Glutamatergic neuron (in vitro differentiated cells): ENCODE data around the gene RUNDC3A. TPM values are rescaled to one million over a fixed set of nuclear protein-coding genes. Genes with fewer than 3 reads are reported as not detected.
"Not testable (repeated sequence)": the region's sequence is repeated elsewhere in the genome, so short reads cannot be mapped to it uniquely, and the experiment has no call there.

Source experiments
- DNase-seq: peaks from one replicate; pipeline ENCODE4 v3.0.0; 2022
- H3K27ac Mint-ChIP-seq: one replicate; pipeline ENCODE4 v1.8.0; 2020; ENCODE audit warnings: mild to moderate bottlenecking, mixed read lengths, inconsistent platforms; ENCODE audit not compliant: unreplicated experiment
- H3K27me3 Mint-ChIP-seq: one replicate; pipeline ENCODE4 v1.8.0; 2020; ENCODE audit warnings: mild to moderate bottlenecking, moderate library complexity, mixed read lengths, inconsistent platforms; ENCODE audit not compliant: unreplicated experiment
- H3K36me3 Mint-ChIP-seq: one replicate; pipeline ENCODE4 v1.8.0; 2020; ENCODE audit warnings: mild to moderate bottlenecking, mixed read lengths, inconsistent platforms; ENCODE audit not compliant: unreplicated experiment
- H3K4me1 Mint-ChIP-seq: one replicate; pipeline ENCODE4 v1.8.0; 2020; ENCODE audit warnings: mild to moderate bottlenecking, low read depth, mixed read lengths, inconsistent platforms; ENCODE audit not compliant: unreplicated experiment
- H3K4me3 Mint-ChIP-seq: one replicate; pipeline ENCODE4 v1.8.0; 2020; ENCODE audit warnings: mild to moderate bottlenecking, mixed read lengths, inconsistent platforms; ENCODE audit not compliant: unreplicated experiment
- H3K9me3 Mint-ChIP-seq: one replicate; pipeline ENCODE4 v1.8.0; 2020; ENCODE audit warnings: mild to moderate bottlenecking, moderate library complexity, mixed read lengths, inconsistent platforms; ENCODE audit not compliant: unreplicated experiment
- total RNA-seq: library from RNA; stranded (reverse); fragmentation: NEBNext Ultra II Directional; extraction: Animal tissue kit (Norgen Biotek cat#: 25700); gene quantifications from one replicate; pipeline ENCODE4 v1.2.1, GENCODE V29; 2021; ENCODE audit not compliant: unreplicated experiment
- TF ChIP-seq, protein P1 (sequence below): fragments of 200-600 bp; sonication (generic); IDR thresholded peaks from one replicate; pipeline ENCODE4 v1.5.0; 2021; ENCODE audit not compliant: partially characterized antibody, unreplicated experiment

The RUNDC3A gene
- total RNA-seq, 1 donor from 2014 or later = 282 TPM

DNA sequence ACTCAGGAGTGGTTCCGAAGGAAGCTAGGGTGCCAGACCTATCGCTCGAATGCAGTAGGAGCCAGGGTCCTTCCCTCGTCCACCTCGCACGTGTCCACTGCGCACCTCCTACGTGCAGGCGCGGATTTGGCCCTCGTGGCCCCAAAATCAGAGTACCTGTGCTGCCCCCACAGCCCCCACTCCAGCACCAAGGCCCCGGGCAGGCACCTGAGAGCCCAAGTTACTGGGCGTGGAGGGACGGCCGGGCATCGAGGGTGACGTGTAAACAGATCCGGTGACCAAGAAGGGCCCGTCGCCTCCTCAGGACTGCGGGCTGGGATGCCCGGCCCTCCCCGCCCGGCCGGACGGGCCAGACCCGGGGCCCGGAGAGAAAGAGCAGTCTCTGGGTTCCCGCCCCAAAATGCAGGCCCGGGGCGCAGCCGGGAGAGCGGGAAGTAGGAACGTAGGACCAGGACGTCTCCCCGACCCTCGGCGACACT, 15.7 kb downstream of the RUNDC3A start:
- Mint-ChIP-seq H3K27ac (no peak overlapping the region), H3K27me3 (peaks cover 11% of the 10 kb centered on the region), H3K36me3 (no peaks in the 10 kb centered on the region), H3K4me1 (peaks cover 2% of the 10 kb centered on the region), H3K9me3 (peaks cover 13% of the 10 kb centered on the region), H3K4me3 (peak overlapping the region; percentile 88)
- TF ChIP-seq, protein P1, sequence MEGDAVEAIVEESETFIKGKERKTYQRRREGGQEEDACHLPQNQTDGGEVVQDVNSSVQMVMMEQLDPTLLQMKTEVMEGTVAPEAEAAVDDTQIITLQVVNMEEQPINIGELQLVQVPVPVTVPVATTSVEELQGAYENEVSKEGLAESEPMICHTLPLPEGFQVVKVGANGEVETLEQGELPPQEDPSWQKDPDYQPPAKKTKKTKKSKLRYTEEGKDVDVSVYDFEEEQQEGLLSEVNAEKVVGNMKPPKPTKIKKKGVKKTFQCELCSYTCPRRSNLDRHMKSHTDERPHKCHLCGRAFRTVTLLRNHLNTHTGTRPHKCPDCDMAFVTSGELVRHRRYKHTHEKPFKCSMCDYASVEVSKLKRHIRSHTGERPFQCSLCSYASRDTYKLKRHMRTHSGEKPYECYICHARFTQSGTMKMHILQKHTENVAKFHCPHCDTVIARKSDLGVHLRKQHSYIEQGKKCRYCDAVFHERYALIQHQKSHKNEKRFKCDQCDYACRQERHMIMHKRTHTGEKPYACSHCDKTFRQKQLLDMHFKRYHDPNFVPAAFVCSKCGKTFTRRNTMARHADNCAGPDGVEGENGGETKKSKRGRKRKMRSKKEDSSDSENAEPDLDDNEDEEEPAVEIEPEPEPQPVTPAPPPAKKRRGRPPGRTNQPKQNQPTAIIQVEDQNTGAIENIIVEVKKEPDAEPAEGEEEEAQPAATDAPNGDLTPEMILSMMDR = no peak
- DNase-seq = no peak

DNA sequence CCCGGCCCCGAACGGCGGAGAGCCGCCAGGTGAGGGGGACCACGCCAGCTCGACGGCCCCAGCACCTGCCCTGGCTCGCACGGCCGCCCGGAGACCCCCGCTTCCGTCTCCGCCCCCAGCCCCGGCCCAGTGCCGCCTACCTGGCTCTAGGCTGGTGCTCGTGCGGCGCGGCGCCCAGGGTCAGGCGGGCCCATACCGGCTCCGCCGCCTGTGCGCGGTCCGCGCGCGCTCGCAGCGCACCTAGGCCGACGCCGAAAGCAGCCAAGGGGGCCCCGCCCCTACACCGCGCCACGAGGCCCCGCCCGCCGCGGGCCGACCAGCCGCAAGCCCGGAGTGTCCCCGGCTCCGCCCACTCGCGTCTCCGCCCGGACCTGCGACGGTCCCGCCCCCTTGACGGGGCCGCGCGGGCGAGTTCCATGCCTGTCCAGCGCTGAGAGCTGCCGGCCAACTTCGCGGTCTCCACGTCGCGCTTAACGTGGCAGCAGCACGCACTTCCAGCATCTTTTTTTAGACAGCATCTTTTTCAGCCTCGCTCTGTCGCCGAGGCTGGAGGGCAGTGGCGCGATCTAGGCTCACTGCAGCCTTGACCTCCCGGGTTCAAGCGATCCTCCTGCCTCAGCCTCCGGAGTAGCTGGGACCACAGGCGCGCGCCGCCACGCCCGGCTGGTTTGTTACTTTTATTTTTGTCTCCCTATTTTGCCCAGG, 16.3 kb downstream of the RUNDC3A start, which contains the start of gene SLC25A39:
Gene SLC25A39, minus strand, starts transcription at position 253 of the 705 bp plus-strand sequence. CDS start 1,261 bp downstream, outside the sequence.
- peak; percentile 97 for DNase-seq
- peak within 1 kb of the TSS; percentile 3 for H3K27ac Mint-ChIP-seq
- peak within 1 kb of the TSS; percentile 88 for H3K4me3 Mint-ChIP-seq
- H3K27me3 Mint-ChIP-seq = peaks cover 11% of the 10 kb centered on the region
- H3K9me3 Mint-ChIP-seq = peaks cover 8% of the 10 kb centered on the region
- TF ChIP-seq, protein P1 = no peak
- peaks cover 2% of the 10 kb centered on the region for H3K4me1 Mint-ChIP-seq
- H3K36me3 Mint-ChIP-seq = no peaks in the 10 kb centered on the region

DNA sequence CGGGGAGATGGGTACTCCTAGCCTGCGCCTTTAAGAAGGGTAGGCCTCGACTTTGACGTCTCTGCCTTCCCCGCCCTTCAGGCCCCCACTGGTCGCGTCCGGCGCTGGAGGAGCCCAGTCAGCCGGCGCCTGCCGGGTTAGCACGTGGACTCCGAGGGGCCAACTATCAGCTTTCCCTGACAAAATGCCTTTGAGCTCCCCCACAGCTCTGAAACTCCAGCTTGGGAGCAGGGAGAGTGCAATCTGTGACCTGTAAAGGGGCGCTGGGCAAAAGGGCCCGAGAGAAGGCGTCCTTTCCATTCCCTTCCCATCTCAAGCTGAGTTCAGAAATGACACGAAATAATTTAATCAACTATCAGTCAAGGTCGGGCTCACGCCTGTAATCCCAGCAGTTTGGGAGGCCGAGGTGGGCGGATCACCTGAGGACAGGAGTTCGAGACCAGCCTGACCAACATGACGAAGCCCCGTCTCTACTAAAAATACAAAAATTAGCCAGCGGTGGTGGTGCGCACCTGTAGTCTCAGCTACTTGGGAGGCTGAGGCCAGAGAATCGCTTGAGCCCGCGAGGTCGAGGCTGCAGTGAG, 18.6 kb downstream of the RUNDC3A start:
- H3K9me3 Mint-ChIP-seq = peaks cover 7% of the 10 kb centered on the region
- peak overlapping the region; percentile 43 for H3K27ac Mint-ChIP-seq
- H3K4me3 Mint-ChIP-seq = peak overlapping the region; percentile 55
- TF ChIP-seq, protein P1 = no peak
- peaks cover 4% of the 10 kb centered on the region for H3K4me1 Mint-ChIP-seq
- peak; percentile 95 for DNase-seq
- peaks cover 11% of the 10 kb centered on the region for H3K27me3 Mint-ChIP-seq
- H3K36me3 Mint-ChIP-seq = no peaks in the 10 kb centered on the region

DNA sequence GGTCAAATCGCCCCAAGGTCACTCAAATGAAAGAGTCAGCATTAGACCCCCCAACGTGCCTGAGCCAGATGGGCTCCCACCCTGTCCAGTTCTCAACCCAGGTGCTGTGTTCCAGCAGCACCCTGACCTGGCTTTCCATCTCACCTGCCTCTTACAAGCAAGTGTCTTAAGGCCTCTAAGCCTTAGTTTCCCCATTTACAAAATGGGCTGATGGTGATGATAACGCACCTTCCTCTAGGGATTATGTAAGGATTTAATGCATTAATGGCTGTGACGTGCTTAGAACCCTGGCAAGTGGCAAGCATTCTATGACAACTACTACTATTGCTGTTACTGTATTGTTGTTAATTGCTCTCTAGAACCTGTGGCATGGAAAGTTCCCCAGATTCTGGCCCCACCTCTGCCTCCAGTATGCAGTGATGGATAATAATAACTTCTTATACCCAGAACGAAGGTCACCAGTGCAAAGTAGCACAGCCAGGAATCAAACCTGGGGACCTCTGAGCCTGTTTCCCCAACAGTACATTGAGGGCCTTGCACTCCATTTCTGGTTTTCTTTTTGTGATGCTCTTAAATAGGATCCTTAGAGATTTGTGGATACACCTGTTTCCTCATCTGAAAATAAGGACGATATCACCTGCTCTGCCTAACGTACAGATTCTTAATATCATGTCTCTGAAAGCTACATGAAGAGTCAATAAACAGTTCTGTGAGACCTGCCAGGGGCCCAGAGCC, 19.5 kb downstream of the RUNDC3A start:
- peaks cover 5% of the 10 kb centered on the region for H3K9me3 Mint-ChIP-seq
- no peak overlapping the region for H3K4me3 Mint-ChIP-seq
- TF ChIP-seq, protein P1 = no peak
- DNase-seq = no peak
- H3K27me3 Mint-ChIP-seq = peaks cover 7% of the 10 kb centered on the region
- no peak overlapping the region for H3K27ac Mint-ChIP-seq
- H3K36me3 Mint-ChIP-seq = no peaks in the 10 kb centered on the region
- peaks cover 4% of the 10 kb centered on the region for H3K4me1 Mint-ChIP-seq

DNA sequence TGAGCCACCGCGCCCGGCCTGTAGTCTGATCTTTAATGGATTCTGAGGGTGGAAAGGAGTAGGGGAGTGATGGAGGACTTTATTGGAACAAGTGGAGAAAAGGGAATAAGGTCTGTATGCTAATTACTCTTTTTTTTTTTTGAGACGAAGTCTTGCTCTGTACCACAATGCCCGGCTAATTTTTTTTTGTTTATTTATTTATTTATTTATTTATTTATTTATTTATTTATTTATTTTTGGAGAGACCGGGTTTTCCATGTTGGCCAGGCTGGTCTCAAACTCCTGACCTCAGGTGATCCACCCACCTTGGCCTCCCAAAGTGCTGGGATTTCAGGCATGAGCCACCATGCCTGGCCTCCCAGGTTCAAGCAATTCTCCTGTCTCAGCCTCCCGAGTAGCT, 21.1 kb downstream of the RUNDC3A start:
- H3K4me1 Mint-ChIP-seq, H3K36me3 Mint-ChIP-seq, DNase-seq, H3K27me3 Mint-ChIP-seq, H3K27ac Mint-ChIP-seq, H3K9me3 Mint-ChIP-seq, H3K4me3 Mint-ChIP-seq: not testable (repeated sequence)

DNA sequence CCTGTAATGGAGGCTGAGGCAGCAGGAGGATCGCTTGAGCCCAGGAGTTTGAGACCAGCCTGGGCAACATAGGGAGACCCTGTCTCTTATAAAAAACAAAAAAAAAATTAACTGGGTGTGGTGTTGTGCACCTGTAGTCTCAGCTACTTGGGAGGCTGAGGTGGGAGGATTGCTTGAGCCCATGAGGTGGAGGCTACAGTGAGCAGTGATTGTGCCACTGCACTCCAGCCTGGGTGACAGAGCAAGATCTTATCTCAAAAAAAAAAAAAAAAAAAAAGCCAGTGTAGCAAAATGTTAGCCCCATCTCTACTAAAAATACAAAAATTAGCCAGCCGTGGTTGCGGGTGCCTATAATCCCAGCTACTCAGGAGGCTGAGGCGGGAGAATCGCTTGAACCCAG, 21.9 kb downstream of the RUNDC3A start:
- H3K4me1 Mint-ChIP-seq, H3K4me3 Mint-ChIP-seq, DNase-seq, H3K9me3 Mint-ChIP-seq, H3K36me3 Mint-ChIP-seq, H3K27me3 Mint-ChIP-seq, H3K27ac Mint-ChIP-seq: not testable (repeated sequence)
